GM19372 (cell line): ENCODE data around the gene SMIM32.

Experiments
- ATAC-seq: cut with Tn5 transposase; IDR thresholded peaks from one replicate; pipeline ENCODE4 v1.9.1; 2021; ENCODE audit warnings: mild to moderate bottlenecking, low read depth, moderate library complexity; ENCODE audit not compliant: unreplicated experiment

SMIM32 gene

GRCh38 chr5:136192526-136193321 is at the start of gene SMIM32:
Gene SMIM32 (minus strand): TSS chr5:136193162. CDS start chr5:136192524, 638 bp downstream.
- ATAC-seq: no peak

DNA sequence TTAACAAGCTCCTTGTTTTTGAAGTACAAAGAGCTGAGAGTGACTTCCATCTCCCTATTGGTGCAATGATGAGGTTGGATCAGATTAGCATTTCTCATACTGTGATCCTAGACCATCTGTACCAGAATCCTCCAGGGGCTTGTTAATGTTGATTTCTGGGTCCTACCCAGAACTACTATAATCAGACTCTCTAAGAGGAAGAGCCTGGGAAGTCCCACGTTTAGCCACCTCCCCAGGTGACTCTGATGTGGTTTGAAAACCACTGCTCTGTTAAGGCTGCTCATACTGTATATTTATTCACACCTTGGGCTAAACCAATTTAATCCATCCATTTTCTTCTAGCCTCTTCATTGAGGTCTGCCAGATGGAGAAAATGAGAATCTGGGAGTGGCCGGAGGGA is 49.6 kb upstream of the SMIM32 start:
- peak; percentile 76 for ATAC-seq

DNA sequence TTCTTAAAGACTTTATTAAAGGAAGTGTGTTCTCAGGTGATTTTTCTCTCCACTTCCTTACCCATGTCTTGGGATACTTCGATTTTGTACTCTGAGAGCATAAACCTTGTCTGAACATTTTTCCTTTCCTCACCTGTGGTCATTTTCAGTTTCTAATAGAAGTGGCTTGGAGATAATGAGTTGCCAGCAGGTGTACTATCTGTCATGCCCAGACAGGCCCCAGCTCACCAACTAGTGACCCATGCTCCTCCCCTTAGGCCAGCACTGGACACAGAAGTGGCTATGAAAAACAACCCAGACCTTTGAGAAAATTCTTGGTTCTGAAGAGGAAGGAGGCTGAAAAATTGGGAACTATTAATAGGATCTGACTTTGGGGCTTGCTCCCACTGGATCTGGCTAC is 49.2 kb upstream of the SMIM32 start:
- ATAC-seq: peak; percentile 50

DNA sequence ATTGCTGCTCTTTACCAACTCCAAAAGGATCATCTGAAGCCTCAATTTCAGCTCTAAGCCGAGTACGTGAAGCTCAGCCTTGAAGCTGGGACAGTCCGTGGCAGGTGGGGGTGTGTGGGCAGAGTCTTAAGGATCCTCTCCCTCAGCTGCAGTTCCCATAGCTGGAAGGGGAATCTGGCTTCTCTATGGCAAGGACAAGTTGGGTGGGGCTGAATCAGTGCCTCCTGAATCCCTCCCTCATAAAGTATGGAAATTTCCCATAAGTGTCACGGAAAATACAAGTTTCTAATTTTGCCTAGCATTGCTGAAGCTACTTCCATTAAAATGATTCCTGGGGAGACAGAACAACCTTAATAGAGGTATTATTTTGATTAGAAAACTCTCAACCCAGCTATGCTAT is 47.9 kb upstream of the SMIM32 start:
- ATAC-seq: no peak

DNA sequence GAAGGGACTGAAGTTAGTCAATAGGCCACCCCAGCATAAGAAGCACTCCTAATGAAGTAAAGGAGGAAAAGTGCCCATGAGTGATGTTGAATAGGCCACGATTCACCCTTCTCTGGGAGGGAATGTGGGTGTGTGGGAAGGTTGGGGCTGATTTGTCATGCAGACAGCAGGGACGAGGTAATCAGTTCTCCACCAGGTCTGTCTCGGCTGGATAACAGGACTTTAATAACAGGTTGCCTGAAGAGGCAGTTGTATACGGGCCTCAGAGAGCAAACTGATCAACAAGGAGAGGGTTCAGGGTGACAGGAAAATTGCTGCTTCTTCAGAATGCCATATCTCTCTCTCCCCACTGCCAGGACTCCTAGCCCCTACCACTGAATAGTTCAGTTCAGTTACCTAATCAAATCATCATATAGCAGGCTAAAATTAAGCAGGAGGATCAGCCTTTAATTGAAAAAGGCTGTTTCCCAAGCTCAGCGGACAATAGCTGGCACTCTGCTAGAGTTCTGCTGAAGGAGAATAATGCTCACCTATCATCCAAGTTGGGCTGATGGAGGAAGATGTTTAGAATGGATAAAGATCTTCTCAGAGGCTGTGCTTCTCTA is 43.6 kb upstream of the SMIM32 start:
- ATAC-seq: no peak

GRCh38 chr5:136235321-136235720 is 42.4 kb upstream of the SMIM32 start:
- ATAC-seq: no peak

GRCh38 chr5:136232316-136232715 is 39.4 kb upstream of the SMIM32 start:
- ATAC-seq: peak; percentile 54

- no peak for ATAC-seq
Observed at GRCh38 chr5:136230176-136230575, 37.2 kb upstream of the SMIM32 start.

DNA sequence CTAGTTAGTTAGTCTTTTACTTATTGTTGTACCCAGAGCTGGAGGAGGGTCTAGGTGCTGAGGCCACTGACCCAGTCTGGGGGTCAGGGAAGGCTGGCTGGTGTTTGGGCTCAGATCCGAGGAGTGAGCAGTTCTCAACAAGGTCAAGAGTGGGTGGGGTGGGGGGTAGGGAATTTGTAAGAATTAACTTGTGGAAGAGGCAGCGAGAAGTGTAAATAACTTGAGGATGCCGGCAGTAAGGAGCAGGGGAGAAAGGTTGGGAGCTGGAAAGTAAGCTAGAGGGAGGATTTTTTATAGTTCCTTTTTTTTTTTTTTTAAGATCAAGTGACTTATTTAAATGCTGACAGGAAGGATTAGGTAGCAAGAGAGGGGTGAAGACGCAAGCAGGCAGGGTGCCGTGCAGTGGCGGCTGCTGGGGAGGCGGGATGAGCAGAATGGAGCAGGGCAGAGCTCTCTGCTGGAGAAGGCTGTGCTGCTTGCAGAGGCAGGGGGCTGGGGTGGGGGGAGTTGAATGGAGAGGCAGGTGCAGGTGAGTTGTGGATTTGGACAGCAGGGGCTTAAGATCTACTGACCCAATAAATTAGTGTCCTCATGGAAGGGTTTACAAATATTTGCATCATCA is 35.3 kb upstream of the SMIM32 start:
- ATAC-seq: no peak

DNA sequence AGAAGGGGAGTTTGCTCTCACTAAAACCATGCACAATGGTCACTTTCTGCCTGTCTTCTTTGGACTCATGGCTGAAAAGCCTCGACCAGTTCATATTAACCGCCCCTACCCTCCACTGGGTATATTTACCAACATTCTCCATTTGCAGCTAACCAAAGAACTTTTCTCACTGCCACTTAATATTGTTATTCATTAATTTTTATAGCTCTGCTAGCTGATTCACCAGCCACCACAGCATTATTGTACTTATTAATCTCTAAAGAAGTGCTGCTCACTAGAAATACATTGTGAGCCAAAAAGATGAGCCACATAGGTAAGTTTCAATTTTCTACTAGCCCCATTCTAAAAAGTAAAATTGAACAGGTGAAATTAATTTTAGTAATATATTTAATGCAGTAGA is 33.4 kb upstream of the SMIM32 start:
- ATAC-seq: no peak

- no peak for ATAC-seq
Observed at GRCh38 chr5:136225796-136226195, 32.8 kb upstream of the SMIM32 start.

DNA sequence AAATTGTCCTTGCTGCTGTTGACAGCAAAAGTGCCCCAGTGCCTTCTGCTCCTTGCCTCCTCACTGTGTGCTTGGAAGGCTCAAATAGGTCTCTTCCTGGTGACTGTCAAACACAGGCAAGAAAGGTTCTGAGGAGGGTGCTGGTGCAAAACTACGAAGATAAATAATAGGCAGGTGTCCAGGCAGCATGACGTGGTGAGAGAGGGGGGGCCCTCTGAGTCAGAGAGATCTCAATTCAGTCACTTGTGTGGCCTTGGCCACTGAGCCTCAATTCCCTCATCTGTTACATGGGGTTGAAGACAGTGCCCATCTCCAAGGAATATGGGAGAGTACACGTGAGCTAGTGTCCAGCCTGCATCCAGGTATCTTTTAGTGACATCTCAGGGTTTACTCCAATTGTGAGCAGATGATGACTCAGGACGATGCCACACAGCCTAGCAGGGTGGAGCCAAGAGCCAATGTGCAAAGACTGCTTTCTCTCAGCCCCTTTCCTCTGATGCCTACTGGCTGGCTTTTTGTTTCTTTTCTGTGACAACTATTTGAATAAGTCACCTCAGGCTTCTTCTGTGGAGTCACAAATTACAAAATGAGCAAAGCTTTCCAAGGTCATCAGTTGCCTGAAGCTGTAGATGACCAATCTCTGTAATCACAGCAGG is 29.7 kb upstream of the SMIM32 start:
- ATAC-seq: no peak

DNA sequence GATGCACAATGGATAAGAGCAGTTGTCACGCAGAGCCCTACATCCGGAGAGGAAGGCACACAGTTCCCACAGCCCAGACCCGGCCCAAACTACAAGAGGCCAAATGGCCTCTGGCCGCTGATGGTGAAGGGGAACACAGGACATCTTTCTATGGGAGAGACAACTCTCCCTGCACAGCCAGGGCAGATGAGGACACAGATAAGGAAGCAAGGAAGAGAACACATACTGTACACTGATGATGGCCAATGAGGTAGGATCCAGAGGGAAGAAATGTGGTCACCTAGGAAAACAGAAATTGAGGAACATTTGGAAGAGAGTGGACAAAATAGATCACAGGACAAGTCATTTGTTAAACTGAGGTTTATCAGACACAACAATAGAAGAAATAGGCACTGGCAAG is 28.4 kb upstream of the SMIM32 start:
- no peak for ATAC-seq

DNA sequence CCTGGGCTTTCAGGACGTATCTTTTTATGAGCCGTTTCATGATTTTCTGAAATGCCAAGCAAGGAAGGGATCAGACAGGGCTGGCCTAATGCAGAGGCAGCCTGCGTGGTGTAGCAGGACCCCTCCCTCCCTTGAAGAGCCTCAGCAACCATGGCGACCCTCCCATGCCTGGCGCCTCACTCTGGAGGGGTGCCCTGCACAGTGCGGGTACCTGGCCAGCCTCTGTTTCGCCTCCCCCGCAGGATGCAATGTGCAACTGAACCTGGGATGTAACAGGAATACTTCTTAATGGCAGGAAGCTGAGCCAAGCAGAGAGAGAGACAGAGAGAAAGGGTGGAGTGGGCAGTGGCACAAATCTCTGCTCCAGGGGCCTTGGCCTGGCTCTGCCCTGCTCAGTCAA is 23.3 kb upstream of the SMIM32 start:
- no peak for ATAC-seq

- ATAC-seq: no peak
Observed at GRCh38 chr5:136215812-136216211, 22.9 kb upstream of the SMIM32 start.

DNA sequence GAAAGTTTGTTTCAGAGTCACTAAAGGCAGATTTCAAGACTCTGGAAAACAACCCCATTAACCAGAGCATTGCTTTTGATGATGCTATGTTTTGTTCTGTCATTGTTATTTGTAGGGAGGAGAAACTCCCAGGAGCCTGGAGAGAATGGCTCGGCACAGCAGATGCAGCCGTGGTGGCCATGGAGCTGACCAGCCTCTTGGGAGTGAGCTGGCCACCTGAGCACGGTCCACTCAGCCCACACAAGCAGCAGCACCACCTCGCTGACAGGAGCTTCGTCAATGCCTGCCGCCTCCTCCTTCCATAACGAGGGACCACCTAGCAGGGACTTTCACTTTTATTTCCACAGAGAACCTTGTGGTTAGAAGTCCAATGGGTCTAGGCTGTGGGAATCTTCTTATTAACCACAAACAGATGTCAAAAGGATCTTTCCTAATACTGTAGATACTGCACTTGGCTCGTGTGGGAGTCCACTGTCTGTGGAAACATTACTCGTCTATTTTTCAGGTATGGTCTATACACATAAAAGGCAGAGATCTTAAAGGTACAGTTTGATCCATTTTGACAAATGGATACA is 21.0 kb upstream of the SMIM32 start:
- no peak for ATAC-seq

DNA sequence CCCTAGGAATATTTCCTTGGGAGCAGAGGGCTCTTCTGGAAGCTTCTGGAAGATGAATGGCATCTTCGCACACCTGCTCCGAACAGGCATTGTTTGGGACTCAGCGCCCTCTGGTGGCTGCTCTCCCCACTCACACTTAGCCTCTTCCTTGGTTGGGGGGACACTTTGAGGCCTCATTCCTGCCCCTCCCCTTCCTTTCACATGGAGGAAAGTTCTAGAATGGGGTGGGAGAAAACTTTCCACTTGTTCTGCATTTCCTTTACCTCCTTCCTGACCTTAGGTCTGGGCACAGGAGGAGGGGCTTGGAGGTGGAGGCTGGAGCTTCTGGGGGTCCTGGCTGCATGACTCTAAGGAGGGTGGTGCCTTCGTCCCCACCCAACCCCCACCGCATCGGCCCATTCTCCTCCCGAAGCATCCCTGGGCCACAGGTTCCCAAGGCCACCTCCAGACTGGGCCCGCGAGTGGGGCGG is 19.3 kb upstream of the SMIM32 start:
- ATAC-seq: no peak

DNA sequence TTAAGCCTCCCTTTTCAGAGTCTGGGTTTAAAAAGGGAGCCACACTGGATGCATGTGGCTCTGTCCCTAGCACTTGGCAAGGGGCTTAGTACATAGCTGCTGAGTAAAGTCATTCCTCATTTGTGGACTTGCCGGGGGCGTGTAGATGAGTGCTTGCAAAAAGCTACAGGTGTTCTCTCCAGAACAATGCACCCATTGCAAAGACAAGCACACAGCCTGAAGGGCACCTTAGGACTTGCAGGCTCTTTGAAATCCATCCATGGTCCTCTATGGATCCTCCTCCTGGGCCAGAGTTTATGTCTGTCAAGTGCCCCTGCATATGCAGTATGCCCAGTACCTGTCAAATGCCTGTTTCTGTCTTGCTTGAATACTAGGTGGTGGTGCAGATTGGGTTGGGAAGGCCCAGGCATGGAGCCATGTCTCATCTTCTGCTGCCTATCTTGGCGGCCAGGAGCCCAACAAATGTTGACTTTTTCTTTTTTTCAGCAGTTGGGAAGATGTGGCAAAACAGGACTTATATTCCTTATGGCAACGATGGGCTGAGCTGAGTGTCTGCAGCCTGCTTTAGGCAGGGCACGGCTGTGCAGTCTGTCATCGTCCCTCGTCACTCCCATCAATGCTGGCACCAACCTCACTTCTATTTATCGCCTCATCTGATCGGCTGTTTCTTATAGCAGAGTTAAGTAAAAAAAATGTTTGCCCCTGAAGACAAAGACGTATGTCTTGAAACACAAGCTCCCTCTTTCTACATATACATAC is 18.5 kb upstream of the SMIM32 start:
- ATAC-seq: no peak

- ATAC-seq: no peak
Observed at GRCh38 chr5:136210259-136210658, 17.3 kb upstream of the SMIM32 start.

DNA sequence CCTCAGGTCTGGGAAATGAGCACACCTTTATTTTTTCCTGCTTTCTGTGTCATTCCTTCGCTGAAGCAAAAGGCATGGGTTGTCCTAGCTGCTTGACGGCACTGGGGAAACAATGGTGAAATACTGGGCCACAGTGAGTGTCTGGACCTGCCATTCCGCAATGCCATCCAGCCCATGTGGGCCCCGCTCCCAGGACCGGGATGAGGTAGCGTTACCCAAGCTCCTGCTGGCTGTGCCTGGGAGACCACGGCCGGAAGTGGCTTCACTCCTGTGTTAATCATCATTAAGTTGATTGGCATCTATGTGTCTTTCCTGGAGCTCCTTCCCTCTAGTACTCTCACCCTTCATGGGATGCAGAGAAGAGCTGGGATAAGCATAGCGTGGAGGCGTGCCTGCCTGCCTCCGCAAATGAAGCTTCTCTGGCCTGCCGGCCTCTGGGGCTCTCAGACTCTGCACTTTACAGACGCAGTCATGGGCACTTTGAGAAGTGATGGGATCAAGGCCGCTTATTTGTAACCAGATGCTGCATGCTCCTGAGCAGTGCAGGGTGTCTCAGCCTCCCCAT is 16.5 kb upstream of the SMIM32 start:
- no peak for ATAC-seq
